KMS-11 (cell line): ENCODE results near the gene FAM167B.

Experiments
- H2AFZ ChIP-seq: fragments of 200-600 bp; sonication (generic); 2 replicates; pipeline ENCODE4 v1.6.1; 2016; ENCODE audit warnings: antibody characterized with exemption, mixed run types, low read depth
- H3K27ac ChIP-seq: fragments of 200-600 bp; sonication (generic); 2 replicates; pipeline ENCODE4 v1.6.1; 2016; ENCODE audit warnings: mild to moderate bottlenecking, mixed run types
- H3K27me3 ChIP-seq: fragments of 200-600 bp; sonication (generic); 2 replicates; pipeline ENCODE4 v1.6.1; 2017; ENCODE audit warnings: mild to moderate bottlenecking, low read depth, mixed run types, moderate library complexity; ENCODE audit not compliant: insufficient read depth
- H3K36me3 ChIP-seq: fragments of 200-600 bp; sonication (generic); 2 replicates; pipeline ENCODE4 v1.6.1; 2017; ENCODE audit warnings: mild to moderate bottlenecking, mixed run types; ENCODE audit not compliant: insufficient read depth
- H3K4me1 ChIP-seq: fragments of 200-600 bp; sonication (generic); 2 replicates; pipeline ENCODE4 v1.6.1; 2016; ENCODE audit warnings: mild to moderate bottlenecking, low read depth, mixed run types; ENCODE audit not compliant: poor library complexity, severe bottlenecking
- H3K4me2 ChIP-seq: fragments of 200-600 bp; sonication (generic); 2 replicates; pipeline ENCODE4 v1.7.0; 2016; ENCODE audit warnings: mild to moderate bottlenecking, mixed run types
- H3K4me3 ChIP-seq: fragments of 200-600 bp; sonication (generic); IDR thresholded peaks from 2 replicates; pipeline ENCODE4 v1.6.1; 2017; ENCODE audit warnings: low read depth, low read length, mixed read lengths; ENCODE audit not compliant: insufficient read depth
- H3K79me2 ChIP-seq: fragments of 200-600 bp; sonication (generic); 2 replicates; pipeline ENCODE4 v1.6.1; 2016; ENCODE audit warnings: low read depth, mixed run types; ENCODE audit not compliant: insufficient read depth
- H3K9ac ChIP-seq: fragments of 200-600 bp; sonication (generic); 2 replicates; pipeline ENCODE4 v1.6.1; 2016; ENCODE audit warnings: mild to moderate bottlenecking, mixed run types
- H4K20me1 ChIP-seq: fragments of 200-600 bp; sonication (generic); 2 replicates; pipeline ENCODE4 v1.6.1; 2016; ENCODE audit warnings: mild to moderate bottlenecking, mixed run types; ENCODE audit not compliant: insufficient read depth
- CTCF ChIP-seq: fragments of 200-600 bp; sonication (generic); conservative IDR thresholded peaks from 2 replicates; pipeline ENCODE4 v1.6.1; 2017; ENCODE audit warnings: low read depth, mild to moderate bottlenecking, antibody characterized with exemption, low read length, moderate library complexity, mixed read lengths

The FAM167B gene

GRCh38 chr1:32231843-32232432 is 15.1 kb upstream of the FAM167B start:
- H3K4me3 ChIP-seq, result no peak overlapping the region
- no peak overlapping the region for H3K9ac ChIP-seq
- no peaks in the 10 kb centered on the region for H4K20me1 ChIP-seq
- H3K27ac ChIP-seq, result no peak overlapping the region
- no peak for TF ChIP-seq CTCF
- H3K27me3 ChIP-seq, result no peaks in the 10 kb centered on the region
- no peaks in the 10 kb centered on the region for H3K4me1 ChIP-seq
- H3K79me2 ChIP-seq, result no peaks in the 10 kb centered on the region
- no peak overlapping the region for H2AFZ ChIP-seq
- no peak overlapping the region for H3K4me2 ChIP-seq
- peaks cover 19% of the 10 kb centered on the region; the same call in 1 of the 2 replicates for H3K36me3 ChIP-seq

GRCh38 chr1:32232558-32233304 is 14.3 kb upstream of the FAM167B start:
- H3K79me2 ChIP-seq, result no peaks in the 10 kb centered on the region
- no peak overlapping the region for H3K4me3 ChIP-seq
- TF ChIP-seq CTCF, result no peak

GRCh38 chr1:32234792-32235191 is 12.2 kb upstream of the FAM167B start:
- no peaks in the 10 kb centered on the region for H3K79me2 ChIP-seq
- H3K4me2 ChIP-seq, result no peak overlapping the region
- no peaks in the 10 kb centered on the region for H3K36me3 ChIP-seq
- no peaks in the 10 kb centered on the region for H3K4me1 ChIP-seq
- TF ChIP-seq CTCF, result no peak
- H3K9ac ChIP-seq, result no peak overlapping the region
- no peak overlapping the region for H3K4me3 ChIP-seq
- H4K20me1 ChIP-seq, result no peaks in the 10 kb centered on the region
- no peaks in the 10 kb centered on the region for H3K27me3 ChIP-seq
- H3K27ac ChIP-seq, result no peak overlapping the region
- no peak overlapping the region for H2AFZ ChIP-seq

More at GRCh38 chr1:32232558-32233304, 14.3 kb upstream of the FAM167B start:
- Histone ChIP-seq H3K9ac (no peak overlapping the region), H2AFZ (no peak overlapping the region), H3K27me3 (no peaks in the 10 kb centered on the region), H3K4me2 (no peak overlapping the region), H3K36me3 (peaks cover 15% of the 10 kb centered on the region; the same call in 1 of the 2 replicates), H4K20me1 (no peaks in the 10 kb centered on the region), H3K4me1 (no peaks in the 10 kb centered on the region), H3K27ac (no peak overlapping the region)

- H3K4me1 ChIP-seq, result no peaks in the 10 kb centered on the region
- no peaks in the 10 kb centered on the region for H4K20me1 ChIP-seq
- no peak overlapping the region for H3K4me2 ChIP-seq
- no peaks in the 10 kb centered on the region for H3K36me3 ChIP-seq
- no peak overlapping the region for H3K4me3 ChIP-seq
- H3K79me2 ChIP-seq, result no peaks in the 10 kb centered on the region
- H3K27ac ChIP-seq, result no peak overlapping the region
- no peaks in the 10 kb centered on the region for H3K27me3 ChIP-seq
- H2AFZ ChIP-seq, result no peak overlapping the region
- TF ChIP-seq CTCF, result no peak
- H3K9ac ChIP-seq, result no peak overlapping the region
Observed at GRCh38 chr1:32239337-32239736, 7.7 kb upstream of the FAM167B start.
